Astrocyte of the spinal cord (primary cell): ENCODE results near the gene TTLL1.

Experiments
- DNase-seq: peaks from one replicate; pipeline ENCODE4 v3.0.0; 2011; ENCODE audit warnings: low read depth, low spot score
- H3K4me3 ChIP-seq: 2 replicates; pipeline ENCODE4 v1.5.1; 2011; ENCODE audit warnings: low read depth, mild to moderate bottlenecking, low read length, moderate library complexity
- CTCF ChIP-seq: IDR thresholded peaks from 2 replicates; pipeline ENCODE4 v1.5.1; 2012; ENCODE audit warnings: low read depth, mild to moderate bottlenecking, low read length, inconsistent platforms
- in situ Hi-C: cut with HindIII; loops from 2 replicates; pipeline ENCODE4 v1.10.0; 2017; ENCODE audit warnings: low sequenced_read_pairs

The TTLL1 gene

DNA sequence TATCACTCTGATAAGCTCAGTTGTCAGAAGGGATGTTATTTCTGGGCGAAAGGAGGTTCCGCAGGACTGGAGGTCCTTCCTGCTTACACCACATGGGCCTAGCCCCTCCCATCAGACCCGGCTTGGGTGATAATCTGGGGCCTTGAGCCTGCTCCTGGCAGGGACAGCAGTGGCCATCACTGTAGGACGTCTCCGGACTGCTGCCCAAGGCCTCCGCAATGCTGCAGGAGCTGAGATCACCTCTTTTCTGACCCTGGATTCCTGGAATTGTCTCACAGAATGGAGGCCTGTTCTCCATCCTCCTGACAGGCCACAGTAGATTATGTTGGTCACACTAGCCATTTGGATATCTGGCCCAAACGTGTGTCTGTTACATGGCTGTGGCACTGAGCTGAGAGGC is 12.1 kb upstream of the TTLL1 start:
- in situ Hi-C loops = no loop called here
- TF ChIP-seq CTCF = no peak
- H3K4me3 ChIP-seq = no peak overlapping the region
- no peak for DNase-seq

DNA sequence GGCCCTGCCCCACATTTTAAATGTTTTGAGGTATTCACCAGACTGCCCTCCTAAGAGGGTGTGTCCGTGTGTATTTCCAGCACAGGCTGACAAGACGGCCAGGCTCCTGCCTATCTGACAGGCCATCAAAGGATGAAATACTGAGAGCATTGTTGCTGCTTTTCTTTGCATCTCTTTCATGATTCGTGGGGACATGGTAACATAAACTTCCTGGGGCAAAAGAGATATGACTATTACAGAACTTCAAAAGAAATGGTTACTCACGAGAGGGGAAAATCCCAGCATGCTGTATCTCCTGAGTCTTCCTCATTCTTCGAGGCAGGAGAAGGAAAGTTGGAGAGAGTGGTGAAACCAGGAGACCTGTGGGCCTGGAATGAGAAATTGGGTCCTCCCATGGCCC is 11.0 kb upstream of the TTLL1 start:
- H3K4me3 ChIP-seq = no peak overlapping the region
- no peak for TF ChIP-seq CTCF
- no peak for DNase-seq
- in situ Hi-C loops = no loop called here

- no peak overlapping the region for H3K4me3 ChIP-seq
- no peak for TF ChIP-seq CTCF
- DNase-seq = no peak
- in situ Hi-C loops = no loop called here
Measured at GRCh38 chr22:43099095-43099494, 9.9 kb upstream of the TTLL1 start.

GRCh38 chr22:43098356-43098755 is 9.2 kb upstream of the TTLL1 start:
- H3K4me3 ChIP-seq = no peak overlapping the region
- in situ Hi-C loops = no loop called here
- no peak for DNase-seq
- TF ChIP-seq CTCF = no peak

DNA sequence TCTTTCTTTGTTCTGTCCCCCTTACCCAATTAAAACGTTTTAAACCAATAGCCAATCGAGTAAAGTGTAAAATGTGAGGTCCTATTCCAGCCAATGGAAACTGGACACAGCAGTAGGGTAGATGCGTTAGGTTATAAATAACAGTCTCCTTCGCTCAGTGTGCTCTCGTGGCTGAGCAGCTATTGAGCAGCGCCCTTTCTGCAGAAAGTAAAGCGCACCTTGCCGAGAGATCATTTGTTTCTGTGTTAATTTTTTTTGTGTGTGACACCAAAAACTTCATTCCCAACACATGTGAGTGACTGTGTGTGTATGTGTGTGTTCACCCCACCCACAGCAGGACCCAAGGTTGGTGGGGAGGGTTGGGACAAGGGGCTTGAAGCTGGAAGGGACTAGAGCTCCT is 7.2 kb upstream of the TTLL1 start:
- TF ChIP-seq CTCF = no peak
- no peak for DNase-seq
- in situ Hi-C loops = no loop called here
- no peak overlapping the region for H3K4me3 ChIP-seq

DNA sequence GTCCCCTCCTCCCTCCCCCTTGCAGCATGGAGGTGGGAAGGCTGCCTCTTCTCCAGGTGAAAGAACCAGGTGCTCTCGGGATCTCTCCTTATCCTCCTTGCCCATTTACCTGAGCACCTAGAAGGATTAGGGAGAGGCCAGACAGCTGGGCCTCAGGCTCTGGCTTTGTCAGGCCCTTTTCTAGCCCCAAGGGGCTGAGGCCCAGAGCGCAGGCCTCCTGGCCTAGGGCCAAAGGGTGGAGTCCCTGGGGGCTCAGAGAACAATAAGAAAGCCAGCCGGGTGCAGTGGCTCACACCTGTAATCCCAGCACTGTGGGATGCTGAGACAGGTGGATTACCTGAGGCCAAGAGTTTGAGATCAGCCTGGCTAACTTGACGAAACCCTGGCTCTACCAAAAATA is 5.4 kb upstream of the TTLL1 start:
- no peak for TF ChIP-seq CTCF
- no peak for DNase-seq
- in situ Hi-C loops = no loop called here
- no peak overlapping the region for H3K4me3 ChIP-seq

DNA sequence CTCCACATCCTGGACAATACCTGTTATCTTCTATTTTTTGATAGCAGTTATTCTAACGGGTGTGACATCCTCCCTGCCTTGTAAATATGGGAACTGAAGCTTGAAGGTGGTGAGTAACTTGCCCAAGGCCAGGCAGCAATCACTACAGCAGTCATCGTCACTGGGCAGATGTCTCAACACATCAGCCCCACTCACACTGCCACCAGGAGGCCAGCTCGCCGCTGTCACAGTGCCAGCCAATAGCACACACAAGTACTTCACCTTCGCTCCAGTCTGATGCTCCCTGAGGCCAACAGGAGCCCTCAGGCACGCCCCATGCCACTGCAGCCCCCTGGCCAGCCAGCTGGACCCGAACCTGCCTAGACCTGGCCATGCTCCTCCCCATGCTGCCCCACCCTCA is 4.9 kb upstream of the TTLL1 start:
- in situ Hi-C loops = no loop called here
- DNase-seq = no peak
- no peak overlapping the region for H3K4me3 ChIP-seq
- TF ChIP-seq CTCF = peak; percentile 6
